Renal cortex interstitium (tissue), 15 donors: ENCODE data around the gene LRFN3. TPM values are rescaled to one million over a fixed set of nuclear protein-coding genes. Genes with fewer than 3 reads are reported as not detected.
"Not testable (repeated sequence)": the region's sequence is repeated elsewhere in the genome, so short reads cannot be mapped to it uniquely, and the experiment has no call there.

Experiments
- DNase-seq, 11 donors: peaks; one replicate each; pipeline ENCODE4 v3.0.0-alpha.2; 2013; ENCODE audit warnings: low read depth in 9 of 11, low spot score in 4 of 11; ENCODE audit errors: extremely low read depth in 1 of 11
- long read RNA-seq, 16 experiments: transcript quantifications; one replicate each; lab custom pipeline, GENCODE V29; 2026
- polyA plus RNA-seq, 3 donors: library from polyadenylated mRNA; unstranded; fragments of 120-200 nt; gene quantifications; one replicate each; pipeline ENCODE4 v1.2.1, GENCODE V29; 2013; ENCODE audit not compliant: insufficient read length in 3 of 3

Gene LRFN3, protein sequence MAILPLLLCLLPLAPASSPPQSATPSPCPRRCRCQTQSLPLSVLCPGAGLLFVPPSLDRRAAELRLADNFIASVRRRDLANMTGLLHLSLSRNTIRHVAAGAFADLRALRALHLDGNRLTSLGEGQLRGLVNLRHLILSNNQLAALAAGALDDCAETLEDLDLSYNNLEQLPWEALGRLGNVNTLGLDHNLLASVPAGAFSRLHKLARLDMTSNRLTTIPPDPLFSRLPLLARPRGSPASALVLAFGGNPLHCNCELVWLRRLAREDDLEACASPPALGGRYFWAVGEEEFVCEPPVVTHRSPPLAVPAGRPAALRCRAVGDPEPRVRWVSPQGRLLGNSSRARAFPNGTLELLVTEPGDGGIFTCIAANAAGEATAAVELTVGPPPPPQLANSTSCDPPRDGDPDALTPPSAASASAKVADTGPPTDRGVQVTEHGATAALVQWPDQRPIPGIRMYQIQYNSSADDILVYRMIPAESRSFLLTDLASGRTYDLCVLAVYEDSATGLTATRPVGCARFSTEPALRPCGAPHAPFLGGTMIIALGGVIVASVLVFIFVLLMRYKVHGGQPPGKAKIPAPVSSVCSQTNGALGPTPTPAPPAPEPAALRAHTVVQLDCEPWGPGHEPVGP
- polyA plus RNA-seq = 10 to 100 TPM in 2 of 3 donors, 1 to 10 TPM in 1; 8.2 to 13.9 (median 13.3) TPM
- long read RNA-seq, donor 1, partial matches to known transcripts = 5 of 5 reads
- long read RNA-seq, donor 1, other reads (novel, unspliced or antisense) = 0 of 5 reads
- long read RNA-seq, donor 2, partial matches to known transcripts = 5 of 6 reads
- long read RNA-seq, donor 2, other reads (novel, unspliced or antisense) = 0 of 6 reads
- long read RNA-seq, donor 3, partial matches to known transcripts = 0 of 1 reads
- long read RNA-seq, donor 3, other reads (novel, unspliced or antisense) = 0 of 1 reads
- long read RNA-seq, donor 4, partial matches to known transcripts = 0 of 2 reads
- long read RNA-seq, donor 4, other reads (novel, unspliced or antisense) = 0 of 2 reads
- long read RNA-seq, donor 5, partial matches to known transcripts = 0 of 3 reads
- long read RNA-seq, donor 5, other reads (novel, unspliced or antisense) = 0 of 3 reads
- long read RNA-seq, donor 6, partial matches to known transcripts = 5 of 7 reads
- long read RNA-seq, donor 6, other reads (novel, unspliced or antisense) = 0 of 7 reads
- long read RNA-seq, donor 7, partial matches to known transcripts = 0 of 1 reads
- long read RNA-seq, donor 7, other reads (novel, unspliced or antisense) = 0 of 1 reads
- long read RNA-seq, donor 8, partial matches to known transcripts = 6 of 7 reads
- long read RNA-seq, donor 8, other reads (novel, unspliced or antisense) = 0 of 7 reads
- long read RNA-seq, donor 9 = 0 reads
- long read RNA-seq, donor 10, partial matches to known transcripts = 7 of 8 reads
- long read RNA-seq, donor 10, other reads (novel, unspliced or antisense) = 0 of 8 reads
- long read RNA-seq, donor 11, partial matches to known transcripts = 0 of 4 reads
- long read RNA-seq, donor 11, other reads (novel, unspliced or antisense) = 0 of 4 reads
- long read RNA-seq, donor 12, partial matches to known transcripts = 0 of 1 reads
- long read RNA-seq, donor 12, other reads (novel, unspliced or antisense) = 0 of 1 reads
- long read RNA-seq, donor 13, transcript LRFN3-201 (3 exons, 2,513 nt) = major isoform, 6 of 19 reads
- long read RNA-seq, donor 13, partial matches to known transcripts = 13 of 19 reads
- long read RNA-seq, donor 13, other reads (novel, unspliced or antisense) = 0 of 19 reads
- long read RNA-seq, donor 14, partial matches to known transcripts = 0 of 3 reads
- long read RNA-seq, donor 14, other reads (novel, unspliced or antisense) = 0 of 3 reads
- long read RNA-seq, donor 15, partial matches to known transcripts = 0 of 2 reads
- long read RNA-seq, donor 15, other reads (novel, unspliced or antisense) = 0 of 2 reads
- long read RNA-seq, donor 16, transcript LRFN3-201 (3 exons, 2,513 nt) = major isoform, 10 of 21 reads
- long read RNA-seq, donor 16, partial matches to known transcripts = 11 of 21 reads
- long read RNA-seq, donor 16, other reads (novel, unspliced or antisense) = 0 of 21 reads

- peak in 9 of 11 donors; percentile 44 to 68 (median 57) for DNase-seq
Observed at GRCh38 chr19:35935911-35936737, at the start of gene LRFN3. Gene LRFN3, plus strand, starts transcription at chr19:35936374. Its CDS starts 3,052 bp downstream, at chr19:35939426.

GRCh38 chr19:35887197-35887596 lies 49.0 kb upstream of the LRFN3 start:
- no peak for DNase-seq

DNA sequence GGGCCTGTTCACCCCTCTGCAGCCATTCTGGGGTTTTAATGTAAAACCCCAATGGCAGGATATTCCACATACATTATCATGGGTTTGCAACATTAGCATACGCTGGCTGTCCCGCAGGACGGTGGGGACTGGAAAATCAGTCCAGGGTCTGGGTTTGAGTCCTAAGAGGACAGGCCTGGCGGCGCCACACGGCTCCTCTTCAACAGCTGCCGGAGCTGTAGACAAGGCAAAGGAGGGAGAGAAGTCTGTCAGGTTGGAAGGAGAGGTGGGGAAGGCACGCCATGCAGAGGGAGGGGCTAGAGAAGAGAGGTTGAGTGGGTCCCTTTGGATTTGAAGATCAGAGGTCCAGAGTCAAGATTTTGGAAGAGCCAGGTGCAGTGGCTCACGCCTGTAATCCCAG lies 47.8 kb upstream of the LRFN3 start:
- no peak for DNase-seq

- DNase-seq = no peak
Observed at GRCh38 chr19:35889370-35890112, 46.6 kb upstream of the LRFN3 start.

GRCh38 chr19:35890113-35890650 lies 46.0 kb upstream of the LRFN3 start:
- DNase-seq = no peak

DNA sequence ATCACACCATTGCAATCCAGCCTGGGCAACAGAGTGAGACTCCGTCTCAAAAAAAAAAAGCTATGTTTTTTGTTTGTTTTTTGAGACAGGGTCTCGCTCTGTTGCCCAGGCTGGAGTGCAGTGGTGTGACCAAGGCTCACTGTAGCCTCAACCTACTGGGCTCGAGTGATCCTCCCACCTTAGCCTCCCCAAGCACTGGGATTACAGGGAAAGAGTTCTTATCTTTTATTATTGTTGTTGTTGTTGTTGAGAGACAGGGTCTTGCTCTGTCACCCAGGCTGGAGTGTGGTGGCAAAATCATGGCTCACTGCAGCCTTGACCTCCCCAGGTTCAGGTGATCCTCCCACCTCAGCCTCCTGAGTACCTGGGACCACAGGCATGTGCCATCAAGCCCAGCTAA lies 44.4 kb upstream of the LRFN3 start:
- not testable (repeated sequence) for DNase-seq

DNA sequence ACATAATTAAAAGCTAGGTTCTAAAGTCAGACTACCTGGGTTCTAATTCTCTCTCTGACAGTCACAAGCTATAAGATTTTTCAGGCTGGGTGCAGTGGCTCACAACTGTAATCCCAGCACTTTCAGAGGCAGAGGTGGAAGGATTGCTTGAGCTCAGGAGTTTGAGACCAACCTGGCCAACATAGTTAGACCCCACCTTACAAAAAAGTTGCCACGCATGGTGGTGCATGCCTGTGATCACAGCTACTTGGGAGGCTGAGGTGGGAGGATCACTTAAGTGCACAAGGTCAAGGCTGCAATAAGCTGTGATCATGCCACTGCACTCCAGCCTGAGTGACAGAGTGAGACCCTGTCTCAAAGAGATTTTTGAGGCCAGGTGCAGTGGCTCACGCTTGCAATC lies 41.8 kb upstream of the LRFN3 start:
- no peak for DNase-seq

DNA sequence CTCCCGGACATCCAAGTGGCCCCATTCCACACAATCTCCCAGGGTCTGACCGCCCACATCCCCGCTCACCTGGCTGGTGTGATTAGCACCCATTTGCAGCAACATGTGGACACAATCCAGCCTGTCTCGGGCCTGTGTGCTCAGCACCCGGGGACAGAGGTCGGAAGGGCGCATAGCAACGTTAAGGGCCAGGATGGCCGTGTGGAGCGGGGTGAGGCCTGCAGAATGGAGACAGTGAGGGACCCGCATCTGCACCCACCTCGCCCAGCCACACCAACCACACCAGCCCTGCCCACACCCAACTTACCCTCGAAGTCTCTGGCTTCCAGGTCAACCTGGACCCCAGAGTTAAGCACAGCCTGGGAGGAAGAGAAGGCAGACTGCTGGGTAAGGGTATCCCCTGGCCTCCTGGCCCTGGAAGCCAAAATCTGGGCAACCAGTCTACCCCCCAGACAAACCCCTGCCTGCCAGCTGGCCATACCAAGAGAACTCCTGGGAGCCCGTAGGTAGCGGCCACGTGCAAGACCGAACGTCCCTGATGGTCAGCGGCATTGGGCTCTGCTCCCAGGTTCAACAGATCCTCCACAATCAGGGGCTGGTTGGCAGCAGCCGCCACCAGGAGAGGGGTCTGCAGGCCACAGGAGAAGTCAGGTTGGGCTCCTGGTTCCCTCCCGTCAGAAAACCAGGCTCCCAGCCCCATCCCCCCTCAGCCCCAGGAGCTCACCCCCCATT lies 40.1 kb upstream of the LRFN3 start:
- DNase-seq = no peak

- DNase-seq = no peak
Observed at GRCh38 chr19:35896643-35897040, 39.5 kb upstream of the LRFN3 start.

GRCh38 chr19:35897706-35898451 lies 38.3 kb upstream of the LRFN3 start:
- DNase-seq = no peak

DNA sequence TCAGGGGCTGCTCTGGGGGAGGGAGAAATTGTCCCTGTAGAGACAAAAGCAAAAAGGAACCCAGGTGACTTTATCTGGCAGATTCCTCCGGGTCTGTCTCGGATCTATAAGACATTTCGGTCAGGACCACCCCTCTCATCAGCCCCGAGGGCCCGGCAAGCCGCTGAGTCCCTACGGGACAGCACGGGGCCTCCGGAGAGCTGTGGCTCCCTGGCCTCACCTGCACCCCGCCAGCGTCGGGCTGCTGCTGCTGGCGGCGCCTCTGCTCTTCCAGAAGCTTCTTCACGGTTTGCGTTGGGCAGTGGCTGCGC lies 37.7 kb upstream of the LRFN3 start:
- DNase-seq = no peak

GRCh38 chr19:35899547-35900214 lies 36.5 kb upstream of the LRFN3 start:
- DNase-seq = peak in 10 of 11 donors; percentile 61 to 75 (median 69)

DNA sequence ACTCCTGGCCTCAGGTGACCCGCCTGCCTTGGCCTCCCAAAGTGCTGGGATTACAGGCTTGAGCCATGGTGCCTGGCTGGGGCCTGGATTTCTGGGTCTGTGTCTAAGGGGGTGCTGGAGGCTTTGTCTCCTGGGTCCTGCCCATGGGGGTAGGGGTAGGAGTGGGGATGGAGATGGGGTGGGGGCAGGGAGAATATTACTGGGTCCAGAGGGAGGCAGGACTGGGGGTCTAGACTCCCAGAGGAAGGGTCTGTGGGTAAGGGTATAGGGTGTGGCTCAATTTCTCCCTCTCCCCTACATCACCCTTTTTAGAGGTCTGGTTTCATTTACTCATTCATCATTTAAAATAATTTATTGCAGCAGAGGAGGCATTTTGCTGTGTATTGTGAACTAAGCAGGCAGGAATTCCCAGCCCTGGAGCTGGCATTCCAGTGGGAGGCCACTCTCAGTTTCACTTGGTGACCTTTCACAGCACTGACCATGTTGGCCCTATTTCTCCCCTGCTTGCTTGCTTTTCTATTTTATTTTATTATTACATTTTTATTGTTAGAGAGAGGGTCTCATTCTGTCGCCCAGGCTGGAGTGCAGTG lies 35.0 kb upstream of the LRFN3 start:
- DNase-seq = peak in 1 of 11 donors; percentile 18
